ENCODE data around the gene TMEM53.

GRCh38 chr1:44676484-44677200 lies 2.4 kb upstream of the TMEM53 start:
- TF ChIP-seq CTCF (IDR thresholded peaks at IDR 0.05; ENCODE audit: insufficient read depth, low read length, poor library complexity, severe bottlenecking), result no peak
- TF ChIP-seq EZH2phosphoT487 (conservative IDR thresholded peaks at IDR 0.05; ENCODE audit: low read length), result no peak

Data from SU-DHL-6 (cell line).